GM21825 (cell line): ENCODE data around the gene SLC12A7.

Experiments used
- ATAC-seq: cut with Tn5 transposase; IDR thresholded peaks from one replicate; pipeline ENCODE4 v1.9.1; 2021; ENCODE audit warnings: mild to moderate bottlenecking, moderate library complexity; ENCODE audit not compliant: unreplicated experiment

The SLC12A7 gene

DNA sequence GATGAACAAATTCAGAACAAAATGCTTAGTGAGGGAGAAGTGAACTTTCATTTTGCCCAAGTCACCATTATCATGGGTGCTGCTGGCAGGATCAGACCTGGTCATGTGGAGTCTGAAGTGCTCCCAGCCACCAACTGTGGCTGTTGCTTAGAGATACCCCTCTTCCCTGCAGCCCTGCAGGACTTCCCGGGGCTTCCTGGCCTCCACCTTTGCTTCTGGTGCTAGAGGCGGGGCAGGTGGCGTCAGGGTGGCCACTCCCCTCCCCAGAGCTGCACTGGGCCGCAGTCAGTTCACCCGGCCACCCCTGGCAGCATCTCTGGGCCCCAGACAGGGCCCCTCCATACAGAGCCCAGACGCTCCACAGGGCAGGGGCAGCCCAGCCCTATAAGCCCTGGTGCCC lies 30.0 kb upstream of the SLC12A7 start:
- ATAC-seq = no peak

DNA sequence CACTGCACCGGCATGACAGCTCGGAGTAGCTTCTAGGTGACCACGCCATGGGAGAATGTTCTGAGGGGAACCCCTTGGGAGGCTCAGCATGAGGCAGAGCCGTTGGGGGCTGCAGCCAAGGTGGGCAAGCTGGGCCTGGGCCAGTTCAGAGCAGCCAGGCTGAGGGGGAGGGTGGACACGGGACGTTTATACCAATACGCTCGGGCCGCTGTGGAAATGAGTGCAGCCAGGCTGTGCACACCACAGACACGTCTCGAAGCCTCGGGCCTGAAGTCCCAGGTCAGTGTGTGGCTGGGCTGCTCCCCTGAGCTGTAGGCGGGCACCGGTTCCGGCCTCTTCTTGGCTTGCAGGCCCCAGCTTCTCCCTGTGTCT lies 28.9 kb upstream of the SLC12A7 start:
- ATAC-seq = no peak

DNA sequence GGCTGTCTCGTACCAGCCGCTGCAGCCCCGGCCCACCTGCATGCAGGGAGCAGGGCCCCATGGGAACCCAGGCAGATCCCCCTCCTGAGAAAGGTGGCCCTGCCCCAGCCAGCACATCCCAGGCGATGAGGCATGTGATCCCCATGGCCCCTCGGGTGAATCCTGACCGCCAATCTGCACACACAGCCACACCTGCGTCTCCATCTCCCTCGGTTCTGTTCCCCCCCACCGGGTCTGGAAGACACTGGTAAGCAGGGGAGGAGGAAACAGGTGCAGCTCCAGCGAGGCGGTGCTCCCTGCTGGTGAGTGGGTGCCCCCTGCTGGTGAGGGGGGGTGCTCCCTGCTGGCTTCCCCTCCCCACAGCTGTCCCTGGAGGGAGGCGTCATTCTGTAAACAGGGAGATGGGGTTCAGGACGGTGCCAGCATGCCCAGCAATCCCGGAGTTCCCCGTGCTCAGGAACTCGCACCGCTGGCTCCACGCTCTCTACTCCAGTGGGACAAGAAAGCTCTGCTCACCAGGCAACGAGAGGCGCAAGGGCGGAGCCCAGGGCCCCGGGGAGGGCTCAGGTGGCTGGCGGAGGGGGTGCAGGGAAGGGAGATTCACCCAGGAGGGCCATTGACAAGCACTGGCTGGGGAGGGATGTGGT lies 28.4 kb upstream of the SLC12A7 start:
- peak; percentile 77 for ATAC-seq

DNA sequence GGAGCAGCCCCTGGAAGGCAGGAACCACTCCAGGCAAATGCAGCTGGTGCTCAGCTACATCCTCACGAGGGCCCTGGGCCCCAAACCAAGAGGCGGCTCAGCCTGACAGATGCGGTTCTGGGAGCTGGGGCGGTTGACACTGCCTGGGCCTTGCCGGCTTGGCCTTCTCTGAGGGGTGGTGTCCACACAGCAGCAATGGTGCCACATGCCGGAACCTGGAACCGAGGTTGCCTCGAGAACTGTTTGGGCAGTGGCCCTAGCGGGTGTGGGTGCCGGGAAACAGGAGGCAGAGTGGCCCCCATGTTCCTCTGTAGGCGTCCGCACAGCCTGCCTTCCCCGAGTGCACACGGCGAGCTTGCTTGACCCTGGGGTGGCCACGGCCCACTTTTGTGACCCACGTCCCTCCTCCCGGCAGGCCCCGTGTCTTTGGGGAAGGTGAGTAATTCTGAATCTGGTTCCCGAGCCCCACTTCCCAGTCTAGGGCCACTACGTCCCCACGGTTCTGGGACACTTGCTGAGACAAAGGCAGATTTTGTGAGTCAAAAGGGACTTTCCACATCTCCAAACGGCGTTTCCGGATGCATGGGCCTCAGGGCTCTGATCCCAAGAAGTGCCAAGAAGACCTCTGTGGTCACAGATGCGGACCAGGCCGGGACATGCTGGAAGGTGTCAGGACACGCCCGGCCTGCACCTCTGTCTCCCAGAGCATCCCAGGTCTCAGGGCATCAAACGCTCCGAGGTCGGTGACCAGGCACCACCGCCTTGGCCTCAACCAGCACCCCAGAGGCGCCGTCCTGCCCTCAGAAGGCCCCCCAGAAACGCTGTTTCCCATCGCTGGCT lies 27.7 kb upstream of the SLC12A7 start:
- no peak for ATAC-seq

DNA sequence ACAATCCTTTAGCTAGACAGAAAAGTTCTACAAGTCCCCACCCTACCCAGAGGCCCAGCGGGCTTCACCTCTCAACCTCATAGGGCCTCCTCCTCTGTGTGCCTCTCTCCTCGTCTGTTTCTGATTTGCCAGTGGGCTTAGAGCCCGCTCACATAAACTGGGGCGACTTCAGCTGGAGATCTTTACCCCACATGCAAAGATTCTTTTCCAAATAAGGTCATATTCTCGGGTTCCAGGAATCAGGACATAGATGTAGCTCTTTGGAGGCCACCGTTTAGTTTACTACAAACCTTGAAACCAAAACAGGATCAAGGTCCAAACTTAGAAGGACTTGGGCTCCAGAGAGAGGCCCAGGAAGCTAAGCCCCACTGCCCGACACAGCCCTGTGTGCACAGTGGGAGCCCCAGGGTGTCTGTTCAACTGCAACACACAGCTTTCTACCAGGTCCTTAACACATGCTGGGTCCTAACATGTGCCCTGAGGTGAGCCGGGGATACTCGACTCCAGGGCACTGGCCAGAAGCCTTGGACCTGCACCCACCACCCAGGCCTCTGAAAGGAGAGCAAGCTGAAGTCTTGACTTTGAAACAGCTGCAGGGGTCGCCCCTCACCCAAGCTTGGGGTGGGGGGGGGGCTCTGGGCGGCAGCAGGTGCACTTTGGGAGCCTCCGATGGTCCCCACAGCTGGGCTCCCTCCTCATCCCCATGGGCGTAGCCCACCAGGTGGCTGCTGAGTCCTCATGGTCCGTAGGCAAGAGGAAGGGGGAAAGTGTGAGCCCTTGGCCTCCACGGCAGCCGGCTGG lies 26.8 kb upstream of the SLC12A7 start:
- ATAC-seq = no peak

GRCh38 chr5:1137567-1138444 lies 25.9 kb upstream of the SLC12A7 start:
- ATAC-seq = no peak

DNA sequence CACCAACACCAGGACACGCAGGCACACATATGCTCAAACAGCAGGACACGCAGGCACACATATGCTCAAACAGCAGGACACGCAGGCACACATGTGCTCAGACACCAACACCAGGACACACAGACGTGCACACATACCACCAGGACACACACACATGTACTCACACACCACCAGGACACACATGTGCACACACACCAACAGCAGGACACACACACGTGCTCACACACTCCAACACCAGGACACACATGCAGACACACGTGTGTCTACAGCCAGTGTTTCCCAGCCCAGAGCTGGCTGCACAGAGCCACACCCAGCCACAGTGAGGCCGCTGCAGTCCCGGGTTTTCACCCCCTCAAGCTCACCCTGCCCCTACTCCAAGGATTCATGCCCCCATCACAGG lies 25.0 kb upstream of the SLC12A7 start:
- ATAC-seq = no peak

DNA sequence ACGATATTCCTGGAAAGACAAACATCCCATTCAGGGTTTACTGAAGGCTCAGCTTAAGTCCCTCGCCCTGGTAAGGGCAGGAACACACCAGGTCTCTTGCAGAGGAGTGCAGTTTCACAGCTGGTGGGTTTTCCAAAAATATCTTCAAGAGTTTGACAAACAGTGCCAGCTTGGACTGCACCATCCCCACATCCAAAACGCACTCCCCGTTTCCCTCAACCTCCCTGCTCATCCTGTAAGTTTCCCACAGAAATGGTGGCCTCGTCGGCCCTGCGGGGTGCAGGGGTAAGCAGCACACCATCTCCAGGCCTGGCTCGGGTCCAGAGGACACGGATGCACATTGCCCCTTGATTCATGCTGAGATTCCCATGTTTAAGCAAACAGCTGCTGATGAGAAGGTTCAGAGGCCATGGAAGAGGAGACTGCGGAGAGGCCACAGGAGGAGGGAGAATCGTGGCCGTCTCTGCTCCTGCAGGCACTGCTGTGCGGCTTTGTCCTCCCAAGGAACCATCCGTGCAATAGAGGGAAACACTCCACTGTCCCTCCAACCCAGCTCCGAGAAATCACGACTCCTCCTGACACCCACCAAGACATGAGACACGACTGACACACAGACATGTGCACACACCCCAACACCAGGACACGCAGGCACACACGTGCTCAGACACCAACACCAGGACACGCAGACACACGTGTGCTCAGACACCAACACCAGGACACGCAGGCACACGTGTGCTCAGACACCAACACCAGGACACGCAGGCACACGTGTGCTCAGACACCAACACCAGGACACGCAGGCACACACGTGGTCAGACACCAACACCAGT lies 24.0 kb upstream of the SLC12A7 start:
- ATAC-seq = no peak

DNA sequence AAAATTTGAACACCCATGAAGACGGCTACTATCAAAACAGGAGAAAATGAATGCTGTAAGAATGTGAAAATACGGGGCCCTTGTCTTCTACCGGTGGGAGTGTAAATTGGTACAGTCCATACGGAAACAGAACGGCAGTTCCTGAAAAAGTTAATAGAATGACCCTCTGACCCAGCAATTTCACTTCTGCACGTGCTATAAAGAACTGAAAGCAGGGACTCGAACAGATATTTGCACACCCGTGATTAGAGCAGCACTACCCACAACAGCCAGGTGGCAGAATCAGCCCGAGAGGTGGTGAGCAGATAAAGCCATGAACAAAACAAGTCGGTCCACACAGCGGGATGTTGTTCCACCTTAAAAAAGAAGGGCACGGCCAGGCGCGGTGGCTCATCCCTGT lies 22.6 kb upstream of the SLC12A7 start:
- ATAC-seq = peak; percentile 56

DNA sequence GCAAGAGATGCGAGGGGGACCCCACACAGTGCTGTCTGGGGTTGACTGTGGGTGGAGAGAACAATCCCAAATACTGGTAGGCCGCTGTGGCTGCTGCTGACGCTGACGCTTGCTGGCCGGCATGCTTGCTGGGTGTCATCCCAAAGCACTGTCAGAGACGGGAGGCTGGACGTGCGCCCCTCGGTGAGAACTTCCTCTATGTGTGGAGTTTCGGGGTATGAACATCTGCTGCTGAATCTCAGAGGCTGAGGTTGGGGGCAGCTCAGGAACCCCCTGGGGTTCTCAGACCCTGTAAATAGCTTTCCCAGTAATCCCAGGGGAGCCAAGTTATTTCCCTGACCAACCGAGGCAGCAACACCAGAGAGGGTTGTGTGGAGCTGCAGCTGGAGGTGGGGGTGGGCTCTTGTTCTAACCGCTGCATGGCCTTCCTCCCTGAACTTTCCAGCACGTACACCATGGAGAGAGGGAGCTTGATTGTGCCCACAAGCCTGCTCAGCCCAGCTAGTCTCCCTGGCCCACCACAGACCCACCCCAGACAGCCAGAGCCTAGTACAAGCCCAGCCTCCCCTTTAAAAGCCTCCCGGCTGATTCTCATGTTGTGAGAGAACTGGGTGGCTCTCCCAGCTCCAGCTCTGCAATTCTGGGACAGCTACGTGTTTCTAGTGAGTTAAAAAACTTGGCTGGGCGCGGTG lies 21.8 kb upstream of the SLC12A7 start:
- ATAC-seq = peak; percentile 44

- no peak for ATAC-seq
These were observed 21.2 kb upstream of the SLC12A7 start for GRCh38 chr5:1133108-1133507.

DNA sequence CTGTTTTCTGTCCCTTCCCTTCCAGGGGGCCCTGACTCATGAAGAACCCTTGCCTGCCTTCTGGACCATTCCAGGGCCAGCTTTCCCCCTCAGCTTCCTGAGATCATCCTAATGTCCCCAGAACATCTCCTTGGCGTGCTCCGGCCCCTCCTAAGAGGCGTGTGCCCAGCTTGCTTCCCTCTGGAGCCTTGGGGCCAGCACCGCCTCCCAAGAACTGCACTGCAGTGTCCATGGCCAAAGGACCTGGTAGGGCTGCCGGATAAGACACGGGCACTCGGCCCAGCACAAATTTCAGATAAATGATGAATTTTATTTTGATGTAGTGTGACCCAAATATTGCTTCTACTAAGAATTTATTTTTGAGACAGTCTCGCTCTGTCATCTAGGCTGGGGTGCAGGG lies 20.7 kb upstream of the SLC12A7 start:
- ATAC-seq = no peak

DNA sequence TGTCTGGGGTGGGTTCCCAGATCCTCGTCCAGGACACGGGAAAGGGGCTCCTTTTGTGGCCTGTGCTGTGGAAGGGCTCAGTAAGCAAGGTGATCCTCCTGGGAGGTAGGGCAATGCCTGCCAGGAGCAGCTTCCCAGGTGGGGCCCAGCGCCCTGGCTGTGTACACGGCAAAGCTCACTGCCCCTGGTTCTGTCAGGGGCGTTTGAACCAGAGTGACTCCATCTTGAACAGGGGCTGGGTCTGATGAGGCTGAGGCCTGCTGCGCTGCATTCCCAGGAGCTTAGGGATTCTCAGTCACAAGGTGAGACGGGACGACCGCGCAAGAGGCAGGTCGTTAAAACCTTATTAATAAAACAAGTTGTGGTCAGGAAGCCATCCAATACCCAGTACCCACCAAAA lies 19.9 kb upstream of the SLC12A7 start:
- ATAC-seq = no peak

DNA sequence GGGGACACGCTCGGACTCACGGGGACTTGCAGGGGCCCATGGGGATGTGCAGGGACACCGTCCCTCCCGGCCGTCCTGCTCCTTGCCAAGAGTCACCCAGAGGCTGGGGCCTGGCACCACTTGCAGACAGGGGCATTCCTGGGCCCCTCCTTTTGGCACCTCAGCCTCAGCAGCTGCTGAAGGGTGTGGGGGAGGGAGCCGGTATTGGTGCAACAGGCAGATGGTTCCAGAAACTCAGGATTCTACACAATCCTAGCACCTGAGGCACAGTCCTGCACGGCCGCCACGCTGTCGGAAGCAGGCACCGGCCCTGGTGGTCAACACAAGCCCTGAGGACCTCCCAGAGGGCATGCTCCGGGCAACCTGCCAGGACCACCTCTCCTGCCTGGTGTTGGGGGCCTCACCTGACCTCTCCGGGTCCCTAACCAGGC lies 19.3 kb upstream of the SLC12A7 start:
- no peak for ATAC-seq

GRCh38 chr5:1130218-1130946 lies 18.5 kb upstream of the SLC12A7 start:
- ATAC-seq = no peak

GRCh38 chr5:1129711-1130055 lies 17.8 kb upstream of the SLC12A7 start:
- ATAC-seq = no peak

- ATAC-seq = no peak
These were observed 17.3 kb upstream of the SLC12A7 start for GRCh38 chr5:1128977-1129710.
